HepG2 (cell line): ENCODE data around the gene BRI3BP. TPM values are rescaled to one million over a fixed set of nuclear protein-coding genes. Genes with fewer than 3 reads are reported as not detected.

ENCODE experiments used
- ATAC-seq: fragments of 200-7000 bp; cut with Tn5 transposase; 3 replicates; pipeline ENCODE4 v1.9.1; 2020; ENCODE audit warnings: mild to moderate bottlenecking, moderate library complexity
- BruUV-seq: library from RNA; stranded (reverse); fragments of 400-500 nt; replicated peaks from 2 replicates; lab custom pipeline; 2021; lab: Mats Ljungman, UMichigan
- CTCF ChIA-PET: fragments of 300-600 bp; formaldehyde crosslinking; extraction: SDS; loops from one replicate; lab custom pipeline; 2021; ENCODE audit warnings: low total read pairs, inconsistent platforms, low intra/inter-chr PET ratio; lab: Yijun Ruan, JAX
- POLR2A ChIA-PET: fragments of 350-600 bp; sonication (Branson Sonifier 250); formaldehyde crosslinking; loops from one replicate; lab custom pipeline; 2020; ENCODE audit warnings: antibody characterized with exemption, inconsistent platforms; lab: Yijun Ruan, JAX
- DNase-seq: peaks from one replicate; pipeline ENCODE4 v3.0.0-alpha.2; 2015; ENCODE audit warnings: low spot score
- FAIRE-seq: peaks from 3 replicates; lab custom pipeline; 2011; peaks lifted over from hg19 to GRCh38; lab: Jason Lieb, UNC
- H2AFZ ChIP-seq: one replicate; pipeline ENCODE4 v1.6.1; 2011; ENCODE audit warnings: low read length, inconsistent platforms
- H3K27ac ChIP-seq: fragments of 300-600 bp; 3 replicates; pipeline ENCODE4 v1.8.0; 2011; ENCODE audit warnings: mixed run types, mild to moderate bottlenecking, mixed read lengths, low read length, inconsistent platforms; ENCODE audit not compliant: insufficient read depth; ENCODE audit errors: extremely low read length
- H3K27me3 ChIP-seq, 2 experiments: fragments of 200-600 bp in 1 of 2; 2 replicates in 1 of 2; 3 replicates in 1 of 2; pipeline versions ENCODE4 v1.6.0 to v1.8.0; 2011; ENCODE audit warnings: low read length in 2 of 2, mild to moderate bottlenecking in 2 of 2, moderate library complexity in 2 of 2, inconsistent platforms in 1 of 2; ENCODE audit not compliant: insufficient read depth in 2 of 2, control insufficient read depth in 1 of 2
- H3K36me3 ChIP-seq, 2 experiments: fragments of 200-600 bp in 1 of 2; replicated peaks in 1 of 2; 2 replicates in 1 of 2; 3 replicates in 1 of 2; pipeline versions ENCODE4 v1.5.1 to v1.8.0; 2011; ENCODE audit warnings: low read length in 2 of 2, inconsistent platforms in 1 of 2; ENCODE audit not compliant: insufficient read depth in 2 of 2, control insufficient read depth in 1 of 2
- H3K4me1 ChIP-seq: 2 replicates; pipeline ENCODE4 v1.5.1; 2012; ENCODE audit warnings: low read length, inconsistent platforms; ENCODE audit not compliant: insufficient read depth
- H3K4me2 ChIP-seq: 2 replicates; pipeline ENCODE4 v1.6.0; 2011; ENCODE audit warnings: low read depth, low read length, inconsistent platforms
- H3K4me3 ChIP-seq, 3 experiments: fragments of 200-600 bp in 1 of 3; sonication (generic), shearing (Covaris generic) in 1 of 3; replicated peaks in 1 of 3; 2 replicates each; pipeline ENCODE4 v1.5.1; 2011 to 2016; ENCODE audit warnings: low read length in 3 of 3, inconsistent platforms in 2 of 3, low read depth in 2 of 3, mild to moderate bottlenecking in 2 of 3, control low read depth in 1 of 3, mixed read lengths in 1 of 3; ENCODE audit not compliant: insufficient read depth in 1 of 3
- H3K79me2 ChIP-seq: one replicate; pipeline ENCODE4 v1.6.1; 2011; ENCODE audit warnings: low read length, inconsistent platforms; ENCODE audit not compliant: insufficient read depth
- H3K9ac ChIP-seq: 2 replicates; pipeline ENCODE4 v1.6.0; 2011; ENCODE audit warnings: mild to moderate bottlenecking, low read depth, low read length, inconsistent platforms; ENCODE audit not compliant: insufficient read depth
- H3K9me3 ChIP-seq: 2 replicates; pipeline ENCODE4 v1.5.1; 2012; ENCODE audit warnings: mild to moderate bottlenecking, low read length
- H4K20me1 ChIP-seq: 2 replicates; pipeline ENCODE4 v1.6.0; 2011; ENCODE audit warnings: inconsistent platforms, mild to moderate bottlenecking, low read length, moderate library complexity; ENCODE audit not compliant: insufficient read depth
- ARNTL ChIP-seq: sonication (generic); formaldehyde crosslinking; IDR thresholded peaks from 2 replicates; pipeline ENCODE4 v1.4.0; 2020; ENCODE audit warnings: mild to moderate bottlenecking, missing genetic modification reagents
- ELF3 ChIP-seq: IDR thresholded peaks from 2 replicates; pipeline ENCODE4 v1.6.1; 2016; ENCODE audit warnings: missing genetic modification reagents, missing compliant biosample characterization
- FIP1L1 ChIP-seq: fragments of 200-400 bp; formaldehyde crosslinking; IDR thresholded peaks from 2 replicates; pipeline ENCODE4 v1.6.1; 2018; ENCODE audit warnings: low read depth, mild to moderate bottlenecking, low read length, moderate library complexity, borderline replicate concordance; ENCODE audit not compliant: insufficient read depth
- KAT2B ChIP-seq: fragments of 150-350 bp; IDR thresholded peaks from 2 replicates; pipeline ENCODE4 v1.6.1; 2014; ENCODE audit warnings: low read depth, low read length, borderline replicate concordance
- STAG1 ChIP-seq: sonication (generic); formaldehyde crosslinking; IDR thresholded peaks from 2 replicates; pipeline ENCODE4 v1.4.0; 2020; ENCODE audit warnings: missing genetic modification reagents
- TRIM24 ChIP-seq: sonication (generic); formaldehyde crosslinking; IDR thresholded peaks from 2 replicates; pipeline ENCODE4 v1.8.0; 2022; ENCODE audit warnings: mild to moderate bottlenecking, missing genetic modification reagents
- ZBTB33 ChIP-seq: sonication (generic); formaldehyde crosslinking; IDR thresholded peaks from 2 replicates; pipeline ENCODE4 v1.4.0; 2020; ENCODE audit warnings: missing genetic modification reagents
- ZBTB7A ChIP-seq: sonication (generic); formaldehyde crosslinking; IDR thresholded peaks from 2 replicates; pipeline ENCODE4 v1.8.0; 2022; ENCODE audit warnings: mild to moderate bottlenecking, missing genetic modification reagents
- ZC3H4 ChIP-seq: sonication (generic); formaldehyde crosslinking; IDR thresholded peaks from 2 replicates; pipeline ENCODE4 v1.4.0; 2020; ENCODE audit warnings: missing genetic modification reagents, borderline replicate concordance
- ZFP62 ChIP-seq: sonication (generic); formaldehyde crosslinking; IDR thresholded peaks from 2 replicates; pipeline ENCODE4 v1.4.0; 2020; ENCODE audit warnings: missing genetic modification reagents
- ZNF276 ChIP-seq: sonication (generic); formaldehyde crosslinking; IDR thresholded peaks from 2 replicates; pipeline ENCODE4 v1.4.0; 2020; ENCODE audit warnings: mild to moderate bottlenecking, low read depth, missing genetic modification reagents
- ZNF331 ChIP-seq: sonication (generic); formaldehyde crosslinking; IDR thresholded peaks from 2 replicates; pipeline ENCODE4 v1.4.0; 2020; ENCODE audit warnings: missing genetic modification reagents
- ZNF33B ChIP-seq: sonication (generic); formaldehyde crosslinking; IDR thresholded peaks from 2 replicates; pipeline ENCODE4 v1.5.1; 2020; ENCODE audit warnings: mild to moderate bottlenecking, missing genetic modification reagents
- ZNF446 ChIP-seq: sonication (generic); formaldehyde crosslinking; IDR thresholded peaks from 2 replicates; pipeline ENCODE4 v1.5.0; 2020; ENCODE audit warnings: mild to moderate bottlenecking, missing genetic modification reagents
- WGBS: methylation state at CpG from one replicate; pipeline ENCODE4 v1.1.6; 2017; ENCODE audit warnings: low lambda C conversion rate; 5-methylcytosine and 5-hydroxymethylcytosine counted together
- in situ Hi-C: cut with HindIII; loops from 2 replicates; pipeline ENCODE4 v1.10.0; 2017; ENCODE audit warnings: low pct_unique_long_range_greater_than_20kb; ENCODE audit not compliant: extremely low pct_ligation_motif_present
- intact Hi-C: fragments of 100-400 bp; cut with micrococcal nuclease; formaldehyde crosslinking; loops from one replicate; pipeline ENCODE4 v1.10.0; 2022; ENCODE audit not compliant: unreplicated experiment
- polyA plus RNA-seq, 8 experiments: library from polyadenylated mRNA; depleted of rRNA in 3 of 8; stranded (reverse) in 7 of 8; unstranded in 1 of 8; fragments of >200 nt; fragmentation: Illumina TruSeq in 4 of 8; extraction: Trizol in 4 of 8; gene quantifications; 2 replicates each; pipeline versions ENCODE4 v1.2.1 to v1.2.3, GENCODE V29; 2011 to 2016; ENCODE audit warnings: low read depth in 4 of 8, missing spikeins in 1 of 8, mixed read lengths in 1 of 8; ENCODE audit not compliant: insufficient read depth in 1 of 8
- total RNA-seq, 5 experiments: library from RNA; depleted of rRNA; stranded (reverse); fragments of >200 nt; fragmentation: Illumina TruSeq; extraction: Trizol; gene quantifications; 2 replicates each; pipeline ENCODE4 v1.2.3, GENCODE V29; 2016; ENCODE audit warnings: low read depth in 1 of 5
- TF ChIP-seq, protein P1 (sequence below): sonication (generic); formaldehyde crosslinking; IDR thresholded peaks from 2 replicates; pipeline ENCODE4 v1.4.0; 2020; ENCODE audit warnings: mild to moderate bottlenecking, missing genetic modification reagents, borderline replicate concordance
- TF ChIP-seq, protein P2 (sequence below): IDR thresholded peaks from 2 replicates; pipeline ENCODE4 v1.6.1; 2016; ENCODE audit warnings: missing compliant biosample characterization, missing genetic modification reagents, borderline replicate concordance

The BRI3BP gene
- total and polyA plus RNA-seq, 2 of the 13 experiments (the other 11 are each of a cell fraction or from before 2014, with no cell fraction given), result 7.5 to 21.1 TPM

DNA sequence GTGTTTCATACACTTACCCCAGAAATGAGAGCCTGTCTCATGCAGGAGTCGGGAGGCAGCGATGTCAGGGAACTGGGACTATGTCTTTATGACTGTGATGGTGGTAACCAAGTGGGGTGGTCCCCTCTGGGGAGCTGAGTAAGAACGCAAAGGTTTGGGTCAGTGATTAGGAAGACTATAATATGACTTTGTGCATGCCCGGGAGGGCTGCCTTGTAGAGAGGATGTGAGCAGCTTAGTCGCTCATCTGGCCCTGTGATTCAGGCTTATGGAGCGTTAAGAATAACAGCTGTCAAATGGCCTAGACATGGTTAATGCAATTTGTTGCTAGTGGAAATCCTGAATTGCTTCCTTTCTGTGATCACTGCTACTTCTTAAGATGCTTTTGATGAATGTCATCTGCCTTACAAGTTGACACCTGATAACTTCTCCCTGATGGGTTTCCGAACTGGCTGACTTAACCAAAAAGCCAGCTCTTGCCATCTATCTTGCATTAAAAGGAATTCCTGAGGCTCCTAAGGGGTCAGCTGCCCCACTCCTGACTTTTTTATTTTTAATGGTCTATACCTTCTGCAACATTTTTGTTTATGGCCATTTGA is 36.4 kb downstream of the BRI3BP start:
- WGBS, result 97% methylated on average over 7 of the region's 7 CpGs
- H3K36me3 ChIP-seq, result peaks cover 0 to 6% of the 10 kb centered on the region in 2 experiments; a peak in 2 of 5 replicates
- ATAC-seq, result no peak
- in situ Hi-C loops, result no loop called here
- H3K4me3 ChIP-seq, result no peak overlapping the region
- no peaks in the 10 kb centered on the region for H3K9me3 ChIP-seq
- intact Hi-C loops, result no loop called here
- DNase-seq, result no peak
- H2AFZ ChIP-seq, result no peak overlapping the region
- H3K4me1 ChIP-seq, result no peaks in the 10 kb centered on the region
- no peaks in the 10 kb centered on the region for H3K79me2 ChIP-seq
- no peaks in the 10 kb centered on the region for H4K20me1 ChIP-seq
- H3K4me2 ChIP-seq, result no peak overlapping the region
- no TSS peak for BruUV-seq
- H3K27me3 ChIP-seq, result no peaks in the 10 kb centered on the region
- no peak overlapping the region for H3K9ac ChIP-seq
- no peak overlapping the region for H3K27ac ChIP-seq
- ChIA-PET POLR2A (no interaction called here), CTCF (no interaction called here)
- FAIRE-seq, result no peak
- TF ChIP-seq ZC3H4 (CRISPR knock-in tag) (no peak), ZBTB33 (CRISPR knock-in tag) (no peak), ZBTB7A (CRISPR knock-in tag) (no peak), ZNF331 (CRISPR knock-in tag) (no peak), FIP1L1 (no peak), ZNF446 (CRISPR knock-in tag) (no peak), ZFP62 (CRISPR knock-in tag) (no peak), ZNF276 (CRISPR knock-in tag) (no peak), ELF3 (CRISPR knock-in tag) (no peak), TRIM24 (CRISPR knock-in tag) (no peak), STAG1 (CRISPR knock-in tag) (no peak), KAT2B (no peak), ARNTL (CRISPR knock-in tag) (no peak), ZNF33B (no peak)
- TF ChIP-seq, protein P1, sequence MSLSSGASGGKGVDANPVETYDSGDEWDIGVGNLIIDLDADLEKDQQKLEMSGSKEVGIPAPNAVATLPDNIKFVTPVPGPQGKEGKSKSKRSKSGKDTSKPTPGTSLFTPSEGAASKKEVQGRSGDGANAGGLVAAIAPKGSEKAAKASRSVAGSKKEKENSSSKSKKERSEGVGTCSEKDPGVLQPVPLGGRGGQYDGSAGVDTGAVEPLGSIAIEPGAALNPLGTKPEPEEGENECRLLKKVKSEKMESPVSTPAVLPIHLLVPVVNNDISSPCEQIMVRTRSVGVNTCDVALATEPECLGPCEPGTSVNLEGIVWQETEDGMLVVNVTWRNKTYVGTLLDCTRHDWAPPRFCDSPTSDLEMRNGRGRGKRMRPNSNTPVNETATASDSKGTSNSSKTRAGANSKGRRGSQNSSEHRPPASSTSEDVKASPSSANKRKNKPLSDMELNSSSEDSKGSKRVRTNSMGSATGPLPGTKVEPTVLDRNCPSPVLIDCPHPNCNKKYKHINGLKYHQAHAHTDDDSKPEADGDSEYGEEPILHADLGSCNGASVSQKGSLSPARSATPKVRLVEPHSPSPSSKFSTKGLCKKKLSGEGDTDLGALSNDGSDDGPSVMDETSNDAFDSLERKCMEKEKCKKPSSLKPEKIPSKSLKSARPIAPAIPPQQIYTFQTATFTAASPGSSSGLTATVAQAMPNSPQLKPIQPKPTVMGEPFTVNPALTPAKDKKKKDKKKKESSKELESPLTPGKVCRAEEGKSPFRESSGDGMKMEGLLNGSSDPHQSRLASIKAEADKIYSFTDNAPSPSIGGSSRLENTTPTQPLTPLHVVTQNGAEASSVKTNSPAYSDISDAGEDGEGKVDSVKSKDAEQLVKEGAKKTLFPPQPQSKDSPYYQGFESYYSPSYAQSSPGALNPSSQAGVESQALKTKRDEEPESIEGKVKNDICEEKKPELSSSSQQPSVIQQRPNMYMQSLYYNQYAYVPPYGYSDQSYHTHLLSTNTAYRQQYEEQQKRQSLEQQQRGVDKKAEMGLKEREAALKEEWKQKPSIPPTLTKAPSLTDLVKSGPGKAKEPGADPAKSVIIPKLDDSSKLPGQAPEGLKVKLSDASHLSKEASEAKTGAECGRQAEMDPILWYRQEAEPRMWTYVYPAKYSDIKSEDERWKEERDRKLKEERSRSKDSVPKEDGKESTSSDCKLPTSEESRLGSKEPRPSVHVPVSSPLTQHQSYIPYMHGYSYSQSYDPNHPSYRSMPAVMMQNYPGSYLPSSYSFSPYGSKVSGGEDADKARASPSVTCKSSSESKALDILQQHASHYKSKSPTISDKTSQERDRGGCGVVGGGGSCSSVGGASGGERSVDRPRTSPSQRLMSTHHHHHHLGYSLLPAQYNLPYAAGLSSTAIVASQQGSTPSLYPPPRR (CRISPR knock-in tag), result no peak
- TF ChIP-seq, protein P2, sequence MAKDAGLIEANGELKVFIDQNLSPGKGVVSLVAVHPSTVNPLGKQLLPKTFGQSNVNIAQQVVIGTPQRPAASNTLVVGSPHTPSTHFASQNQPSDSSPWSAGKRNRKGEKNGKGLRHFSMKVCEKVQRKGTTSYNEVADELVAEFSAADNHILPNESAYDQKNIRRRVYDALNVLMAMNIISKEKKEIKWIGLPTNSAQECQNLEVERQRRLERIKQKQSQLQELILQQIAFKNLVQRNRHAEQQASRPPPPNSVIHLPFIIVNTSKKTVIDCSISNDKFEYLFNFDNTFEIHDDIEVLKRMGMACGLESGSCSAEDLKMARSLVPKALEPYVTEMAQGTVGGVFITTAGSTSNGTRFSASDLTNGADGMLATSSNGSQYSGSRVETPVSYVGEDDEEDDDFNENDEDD, result no peak
